Prostate gland (tissue), 2 donors: ENCODE measurements around the gene NDFIP1.

Source experiments
- POLR2AphosphoS5 ChIP-seq: sonication (generic); formaldehyde crosslinking; IDR thresholded peaks from one replicate; pipeline ENCODE4 v1.6.1; 2017; ENCODE audit warnings: antibody characterized with exemption
- TF ChIP-seq, protein P1 (sequence below), 4 experiments: fragments of 200-600 bp in 2 of 4; fragments of 450-650 bp in 2 of 4; sonication (generic) in 2 of 4; IDR thresholded peaks; 1 replicate in 3 of 4; 2 replicates in 1 of 4; pipeline ENCODE4 v1.5.1; 2016 to 2019; ENCODE audit warnings: antibody characterized with exemption in 4 of 4, mild to moderate bottlenecking in 2 of 4, moderate library complexity in 2 of 4

DNA sequence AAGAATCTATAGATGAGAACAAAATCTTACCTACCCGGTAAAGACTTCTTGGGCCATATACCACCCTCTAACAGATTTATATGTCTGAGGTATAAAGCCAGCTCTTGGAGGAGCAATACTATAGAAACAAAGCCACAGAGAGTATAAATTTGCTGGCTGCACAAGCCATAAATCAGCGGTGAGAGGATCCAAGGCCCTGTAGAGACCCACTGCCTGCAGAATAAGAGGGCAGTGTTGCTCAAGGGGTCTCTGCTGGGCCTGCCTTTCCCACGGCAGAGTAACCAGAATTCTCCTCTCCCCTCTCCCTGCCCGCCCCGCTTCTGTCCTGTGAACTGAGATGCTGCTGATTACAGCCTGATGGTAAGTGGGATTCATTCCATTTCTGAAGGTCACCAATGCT, 89.2 kb downstream of the NDFIP1 start:
- TF ChIP-seq, protein P1, sequence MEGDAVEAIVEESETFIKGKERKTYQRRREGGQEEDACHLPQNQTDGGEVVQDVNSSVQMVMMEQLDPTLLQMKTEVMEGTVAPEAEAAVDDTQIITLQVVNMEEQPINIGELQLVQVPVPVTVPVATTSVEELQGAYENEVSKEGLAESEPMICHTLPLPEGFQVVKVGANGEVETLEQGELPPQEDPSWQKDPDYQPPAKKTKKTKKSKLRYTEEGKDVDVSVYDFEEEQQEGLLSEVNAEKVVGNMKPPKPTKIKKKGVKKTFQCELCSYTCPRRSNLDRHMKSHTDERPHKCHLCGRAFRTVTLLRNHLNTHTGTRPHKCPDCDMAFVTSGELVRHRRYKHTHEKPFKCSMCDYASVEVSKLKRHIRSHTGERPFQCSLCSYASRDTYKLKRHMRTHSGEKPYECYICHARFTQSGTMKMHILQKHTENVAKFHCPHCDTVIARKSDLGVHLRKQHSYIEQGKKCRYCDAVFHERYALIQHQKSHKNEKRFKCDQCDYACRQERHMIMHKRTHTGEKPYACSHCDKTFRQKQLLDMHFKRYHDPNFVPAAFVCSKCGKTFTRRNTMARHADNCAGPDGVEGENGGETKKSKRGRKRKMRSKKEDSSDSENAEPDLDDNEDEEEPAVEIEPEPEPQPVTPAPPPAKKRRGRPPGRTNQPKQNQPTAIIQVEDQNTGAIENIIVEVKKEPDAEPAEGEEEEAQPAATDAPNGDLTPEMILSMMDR (IDR thresholded peaks at IDR 0.05), result no peak
- TF ChIP-seq POLR2AphosphoS5, result no peak
